UCSD-AML1 (cell line): ENCODE measurements around the gene TCF3.

ENCODE experiments used
- DNase-seq: peaks from one replicate; lab custom pipeline; 2025; ENCODE audit not compliant: unreplicated experiment; lab: John Stamatoyannopoulos, UW

TCF3 gene

DNA sequence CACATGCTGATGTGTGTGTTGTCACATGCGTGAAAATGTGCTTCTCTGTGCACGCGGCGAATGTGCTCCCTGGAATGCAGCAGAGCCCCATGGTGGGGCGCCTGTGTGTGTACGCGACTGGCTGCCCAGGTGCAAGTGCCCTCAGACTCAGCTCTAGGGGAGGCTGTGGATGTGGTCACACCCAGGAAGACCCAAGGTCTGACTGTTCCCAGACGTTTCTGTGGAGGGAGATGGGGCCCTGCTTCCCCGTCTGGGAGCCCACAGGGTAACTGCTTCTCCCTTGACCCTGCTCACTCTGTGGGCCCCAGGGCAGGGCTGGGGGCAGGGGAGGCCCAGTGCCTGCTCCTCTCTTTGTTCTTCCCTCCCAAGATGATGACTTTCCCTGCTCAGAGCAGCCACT is 39.3 kb downstream of the TCF3 start:
- no peak for DNase-seq

GRCh38 chr19:1612114-1613086 is 40.0 kb downstream of the TCF3 start:
- DNase-seq, result no peak

GRCh38 chr19:1611353-1611752 is 41.1 kb downstream of the TCF3 start:
- DNase-seq, result no peak

- no peak for DNase-seq
These were observed 41.8 kb downstream of the TCF3 start for GRCh38 chr19:1610579-1610978.

GRCh38 chr19:1609680-1610474 is 42.5 kb downstream of the TCF3 start:
- DNase-seq, result no peak

DNA sequence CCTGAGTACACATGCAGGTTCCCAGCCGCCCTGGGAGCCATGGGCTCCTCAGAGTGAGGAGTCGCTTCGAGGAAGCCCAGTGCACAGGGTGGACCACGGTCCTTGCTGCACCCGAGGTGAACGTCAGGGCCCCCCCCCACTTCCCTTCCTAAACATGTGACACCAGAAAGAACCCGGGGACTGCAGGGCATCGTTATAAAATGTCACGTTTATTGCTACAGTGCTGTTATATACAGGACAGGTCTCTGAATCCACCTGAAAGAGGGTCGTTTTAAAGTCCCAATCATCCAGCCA is 43.4 kb downstream of the TCF3 start:
- DNase-seq, result peak; percentile 68

DNA sequence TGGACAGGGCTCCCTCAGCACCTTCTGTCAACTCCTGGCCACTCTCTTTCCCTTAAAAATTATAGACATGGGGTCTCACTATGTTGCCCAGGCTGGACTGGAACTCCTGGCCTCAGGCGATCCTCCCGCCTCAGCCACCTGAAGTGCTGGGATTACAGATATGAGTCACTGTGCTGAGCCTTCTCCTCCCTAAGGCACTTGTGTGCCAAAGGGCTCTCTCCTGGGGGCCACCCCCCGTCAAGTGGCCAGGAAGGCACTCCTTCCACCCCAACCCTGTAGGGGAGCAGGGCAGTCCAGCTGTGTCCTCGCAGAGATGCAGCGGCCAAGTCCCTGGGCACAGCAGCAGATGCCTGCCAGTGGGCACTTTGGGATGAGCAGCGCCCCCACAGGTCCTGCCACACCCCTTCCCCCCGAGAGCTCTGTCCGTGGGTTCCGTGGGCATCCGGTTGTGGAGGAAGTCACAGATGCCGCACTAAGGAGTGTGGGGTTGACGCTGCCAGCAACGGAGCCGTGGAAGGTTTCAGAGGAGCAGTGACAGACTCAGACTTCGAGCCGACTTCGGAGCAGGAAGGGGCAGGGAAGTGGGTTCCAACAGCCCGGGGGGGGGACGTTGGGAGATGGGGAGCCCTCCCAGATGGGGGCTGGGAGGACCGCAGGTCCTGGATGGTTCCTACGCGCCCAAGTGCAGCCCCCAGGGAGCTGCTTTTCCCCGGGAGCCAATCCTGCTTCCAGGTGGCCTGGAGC is 43.9 kb downstream of the TCF3 start:
- DNase-seq, result peak; percentile 68

DNA sequence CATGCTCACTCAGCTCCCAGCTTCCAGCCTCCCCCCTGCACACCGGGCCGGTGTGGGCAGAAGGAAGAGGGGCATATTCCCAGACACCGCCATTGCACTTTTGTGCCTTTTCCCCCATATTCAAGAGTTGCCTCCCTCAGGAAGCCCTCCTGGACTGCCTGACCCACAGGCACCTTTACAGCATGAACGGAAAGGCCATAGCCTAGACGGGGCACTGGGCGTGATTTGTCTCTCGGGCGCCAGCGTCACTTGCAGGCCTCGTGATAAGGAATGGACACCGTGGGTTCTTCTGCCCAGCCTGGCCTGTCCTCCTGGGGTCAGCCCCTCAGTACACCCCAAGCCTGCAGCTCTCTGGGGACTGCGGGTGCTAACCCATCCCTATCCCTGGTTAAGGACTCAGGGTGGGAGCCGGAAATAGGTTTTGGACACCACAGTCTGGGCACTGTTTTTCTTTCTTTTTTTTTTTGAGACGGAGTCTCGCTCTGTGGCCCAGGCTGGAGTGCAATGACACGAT is 46.2 kb downstream of the TCF3 start:
- DNase-seq, result no peak

GRCh38 chr19:1605236-1606137 is 46.9 kb downstream of the TCF3 start, which contains the start of gene UQCR11:
UQCR11 (minus strand) TSS chr19:1605462; CDS start chr19:1605409, 53 bp downstream.
- peak; percentile 94 for DNase-seq

- no peak for DNase-seq
These were observed 50.2 kb downstream of the TCF3 start for GRCh38 chr19:1602091-1602707.

- no peak for DNase-seq
These were observed 50.8 kb downstream of the TCF3 start for GRCh38 chr19:1601613-1602064.

DNA sequence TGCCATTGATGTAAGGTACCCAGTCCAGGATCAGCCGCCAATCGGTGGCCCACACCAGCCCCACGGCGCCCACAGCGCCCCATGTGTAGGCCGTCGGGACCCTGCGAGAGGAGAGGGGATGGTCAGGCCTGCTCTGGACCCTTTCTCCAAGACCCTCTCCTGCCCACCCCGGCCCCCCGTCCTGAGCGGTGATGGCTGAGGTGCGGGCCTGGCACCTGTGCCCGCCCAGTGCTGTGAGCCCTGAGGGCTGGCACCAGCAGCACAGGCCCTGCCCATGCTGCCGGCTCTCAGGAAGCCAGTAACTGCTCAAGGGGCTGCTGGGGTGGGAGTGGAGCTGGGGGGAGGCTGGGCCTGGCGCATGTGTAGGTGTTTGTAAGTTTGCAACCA is 53.0 kb downstream of the TCF3 start:
- no peak for DNase-seq

DNA sequence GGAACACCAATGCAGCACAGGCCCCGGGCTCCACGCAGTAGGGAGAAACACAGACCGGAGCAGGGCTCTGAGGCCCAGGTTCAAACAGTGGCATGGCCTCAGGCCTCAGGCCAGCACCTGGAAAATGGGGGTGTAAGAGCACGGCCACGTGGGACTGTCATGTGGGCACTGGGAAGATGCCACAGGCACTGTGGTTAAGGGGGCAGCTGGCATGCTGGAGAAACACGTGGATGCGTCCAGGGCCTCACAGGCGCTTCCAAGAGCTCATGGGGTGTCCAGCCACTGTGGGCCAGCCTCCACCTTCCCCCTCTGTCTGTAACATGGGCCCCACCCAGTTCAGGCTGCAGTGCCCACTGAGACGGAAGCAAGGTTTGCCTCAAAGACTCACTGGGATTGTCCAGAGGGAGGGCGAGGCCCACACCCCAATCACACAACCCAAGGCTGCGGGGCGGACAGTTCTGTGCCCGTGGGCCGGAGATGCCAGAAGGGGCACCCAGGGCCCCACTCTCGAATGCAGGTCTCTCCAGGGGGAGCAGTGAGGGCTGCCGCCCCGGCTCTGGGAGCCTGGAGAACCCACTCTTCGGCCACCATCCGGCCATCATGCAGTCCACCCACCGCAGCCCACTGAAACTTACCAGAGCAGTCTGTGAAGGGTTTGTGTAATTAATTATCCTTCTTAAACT is 53.5 kb downstream of the TCF3 start:
- DNase-seq, result no peak

DNA sequence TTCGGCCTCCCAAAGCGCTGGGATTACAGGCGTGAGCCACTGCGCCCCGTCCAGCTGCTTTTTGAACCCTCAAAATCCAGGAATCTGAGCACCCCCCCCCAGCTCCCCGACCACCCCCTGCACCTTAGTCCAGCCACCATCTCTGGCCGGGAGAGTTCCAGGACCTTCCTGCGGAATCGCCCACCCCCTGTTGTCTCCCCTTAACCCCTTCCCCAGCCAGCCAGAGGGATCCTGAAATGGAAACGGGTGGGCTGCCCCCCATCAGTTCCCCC is 59.0 kb downstream of the TCF3 start:
- no peak for DNase-seq

DNA sequence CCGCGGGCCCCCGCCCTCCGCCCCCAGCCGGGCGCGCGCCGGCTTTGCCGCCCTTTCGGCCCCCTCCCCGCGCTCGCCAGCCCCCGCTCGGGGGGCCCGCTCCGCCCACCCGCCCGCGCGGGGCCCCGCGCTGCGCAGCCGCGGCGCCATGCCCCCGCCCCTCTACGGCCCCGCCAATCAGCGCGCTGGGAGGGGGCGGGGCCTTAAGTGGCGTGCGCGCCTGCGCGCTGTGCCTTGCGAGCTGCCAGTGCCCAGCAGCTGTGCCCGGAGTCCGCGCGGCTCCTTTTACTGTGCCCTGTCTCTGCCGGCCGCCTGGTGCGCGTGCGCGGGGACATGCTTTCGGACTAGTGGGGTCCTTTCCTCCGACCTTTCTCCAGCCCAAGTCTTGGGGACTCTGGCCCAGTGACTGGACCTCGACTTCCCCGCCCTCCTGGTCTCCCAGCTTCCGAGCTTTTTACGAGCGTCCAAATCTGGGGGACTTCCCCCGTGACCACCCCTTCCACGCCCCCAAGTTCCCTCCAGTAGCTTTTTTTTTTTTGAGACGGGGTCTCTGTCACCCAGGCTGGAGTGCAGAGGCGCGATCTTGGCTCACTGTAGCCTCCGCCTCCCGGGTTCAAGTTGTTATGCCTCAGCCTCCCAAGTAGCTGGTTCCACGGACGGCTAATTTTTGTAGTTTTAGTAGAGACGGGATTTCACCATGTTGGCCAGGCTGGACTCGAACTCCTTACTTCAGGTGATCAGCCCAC is 59.5 kb downstream of the TCF3 start, which contains the start of gene MBD3:
Gene MBD3, minus strand, starts transcription at position 111 of the 746 bp plus-strand sequence. CDS start 234 bp downstream, outside the sequence.
- DNase-seq, result peak; percentile 95

GRCh38 chr19:1592024-1592754 is 60.2 kb downstream of the TCF3 start:
- DNase-seq, result peak; percentile 93

DNA sequence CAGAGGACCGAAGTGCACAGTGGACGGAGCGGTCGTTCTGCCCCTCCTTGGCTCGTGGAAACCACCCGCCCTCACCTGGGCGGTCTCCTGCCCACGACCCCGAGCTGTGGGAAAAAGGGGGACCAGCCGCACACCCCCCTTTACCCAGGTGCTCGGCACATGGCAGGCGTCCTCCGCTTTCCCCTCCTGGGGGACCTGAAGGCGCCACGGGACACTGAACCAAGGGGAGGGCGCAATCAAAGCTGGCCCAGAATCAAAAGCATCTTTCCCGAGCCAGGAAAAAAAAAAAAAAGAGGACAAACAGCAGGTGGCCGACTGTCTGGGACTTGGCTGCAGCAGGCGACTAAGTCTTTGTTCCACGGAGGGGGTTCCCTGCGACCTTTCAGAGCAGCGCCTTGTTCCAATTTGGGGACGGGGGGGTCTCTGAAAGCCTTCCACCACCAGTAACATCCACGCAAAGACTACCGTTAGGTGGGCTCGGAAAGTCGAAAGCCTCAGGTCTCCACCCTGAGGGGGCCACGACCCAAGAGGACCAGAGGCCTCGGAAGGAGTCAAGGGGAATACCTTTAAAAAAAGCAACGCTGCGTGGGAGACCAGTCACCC is 60.9 kb downstream of the TCF3 start:
- DNase-seq, result no peak
